NT2/D1 (cell line): Measurements from ENCODE around the gene PI4KB.
"Not testable (repeated sequence)": the region's sequence is repeated elsewhere in the genome, so short reads cannot be mapped to it uniquely, and the experiment has no call there.

Experiments used
- SUZ12 ChIP-seq: IDR thresholded peaks from 2 replicates; pipeline ENCODE4 v1.6.1; 2011; ENCODE audit not compliant: insufficient read length, insufficient read depth; ENCODE audit errors: extremely low read depth
- YY1 ChIP-seq: IDR thresholded peaks from 2 replicates; pipeline ENCODE4 v1.6.1; 2011; ENCODE audit not compliant: insufficient read length, insufficient read depth
- ZNF274 ChIP-seq: IDR thresholded peaks from 2 replicates; pipeline ENCODE4 v1.6.1; 2011; ENCODE audit warnings: mild to moderate bottlenecking, low read depth, low read length

GRCh38 chr1:151350323-151350722 is 23.1 kb upstream of the PI4KB start:
- TF ChIP-seq YY1, ZNF274, SUZ12: not testable (repeated sequence)
